HG03135 (cell line): Measurements from ENCODE around the gene FCHSD2.

Experiments
- ATAC-seq: cut with Tn5 transposase; IDR thresholded peaks from one replicate; pipeline ENCODE4 v1.9.1; 2021; ENCODE audit warnings: mild to moderate bottlenecking, moderate library complexity; ENCODE audit not compliant: unreplicated experiment

FCHSD2 gene

DNA sequence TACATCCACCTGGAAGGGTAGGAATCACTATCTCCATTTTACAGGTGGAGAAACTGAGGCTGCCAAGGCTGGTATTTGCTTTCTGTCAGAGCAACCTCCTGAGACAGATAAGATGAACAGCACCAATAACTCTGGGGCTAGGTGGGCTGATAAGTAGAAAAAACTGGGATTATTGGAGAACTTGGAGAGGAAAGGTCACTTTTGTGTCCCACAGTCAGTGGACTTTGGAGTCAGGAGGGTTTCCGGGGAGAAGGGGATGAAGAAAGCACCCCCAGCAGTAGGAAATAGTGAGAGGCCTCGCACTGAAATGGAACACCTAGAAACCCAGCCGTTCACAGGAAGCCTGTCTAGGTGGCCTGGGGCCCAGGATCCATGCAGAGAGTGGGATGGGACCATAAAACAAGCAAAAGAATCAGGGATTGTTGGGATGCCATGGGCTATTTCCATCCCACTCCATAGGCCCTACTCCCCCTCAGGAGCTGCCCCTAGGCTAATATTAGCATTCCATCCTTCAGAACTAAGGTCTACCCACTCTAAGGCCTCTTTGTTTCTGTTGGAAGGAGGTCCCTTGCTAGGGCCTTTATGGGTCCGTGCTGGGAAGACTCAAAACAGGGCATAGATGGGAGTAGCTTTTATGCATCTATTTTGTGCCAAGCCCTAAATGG, 31.0 kb upstream of the FCHSD2 start:
- no peak for ATAC-seq

DNA sequence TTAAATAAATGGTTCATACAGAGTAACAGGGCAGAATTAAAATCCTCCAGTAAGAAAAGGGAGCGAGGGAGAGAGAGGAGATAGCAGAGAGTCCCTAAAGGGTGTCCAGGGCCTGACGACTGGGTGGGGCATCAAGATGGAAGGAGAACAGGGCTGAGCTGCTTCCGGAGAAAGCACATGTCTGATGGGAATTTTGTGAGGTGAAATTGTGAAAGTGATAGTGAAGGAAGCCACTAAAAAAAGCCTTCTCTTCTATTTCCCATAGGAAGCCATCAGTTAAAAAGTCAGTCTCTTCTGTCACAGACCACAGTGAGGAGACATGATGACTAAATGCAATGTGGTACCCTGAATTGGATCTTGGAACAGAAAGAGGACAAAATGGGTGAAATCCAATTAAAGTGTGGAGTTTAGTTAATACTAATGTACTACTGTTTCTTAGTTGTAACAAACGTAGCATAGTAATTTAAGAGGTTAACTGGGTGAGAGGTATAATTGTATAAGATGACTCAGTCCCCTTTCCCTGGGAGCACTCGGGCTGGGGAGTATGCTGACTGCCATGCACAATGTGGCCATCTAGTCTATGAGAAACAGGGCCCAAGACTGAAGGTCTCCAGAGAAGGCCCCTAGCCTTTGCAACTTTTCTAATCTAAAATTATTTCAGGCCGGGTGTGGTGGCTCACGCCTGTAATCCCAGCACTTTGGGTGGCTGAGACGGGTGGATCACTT, 29.5 kb upstream of the FCHSD2 start:
- ATAC-seq: no peak

DNA sequence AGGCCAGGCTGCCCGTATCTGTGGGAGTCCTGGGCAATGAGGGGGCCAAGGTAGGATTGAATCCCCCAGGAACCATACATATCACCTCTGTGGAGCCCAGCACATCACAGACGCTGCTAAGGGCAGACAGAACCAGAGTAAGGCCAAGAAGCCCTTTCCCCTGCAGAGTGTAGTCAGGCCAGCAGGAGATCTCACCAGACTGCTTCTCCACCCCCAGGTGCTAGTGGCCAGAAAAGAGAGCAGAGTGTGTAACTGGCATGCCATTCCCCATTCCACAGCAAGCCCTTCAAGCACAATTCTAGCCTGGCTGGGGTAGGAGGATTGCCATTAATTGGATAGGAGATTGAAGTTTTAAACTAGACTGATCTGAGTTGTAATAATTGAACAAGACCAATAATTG, 28.0 kb upstream of the FCHSD2 start:
- no peak for ATAC-seq

DNA sequence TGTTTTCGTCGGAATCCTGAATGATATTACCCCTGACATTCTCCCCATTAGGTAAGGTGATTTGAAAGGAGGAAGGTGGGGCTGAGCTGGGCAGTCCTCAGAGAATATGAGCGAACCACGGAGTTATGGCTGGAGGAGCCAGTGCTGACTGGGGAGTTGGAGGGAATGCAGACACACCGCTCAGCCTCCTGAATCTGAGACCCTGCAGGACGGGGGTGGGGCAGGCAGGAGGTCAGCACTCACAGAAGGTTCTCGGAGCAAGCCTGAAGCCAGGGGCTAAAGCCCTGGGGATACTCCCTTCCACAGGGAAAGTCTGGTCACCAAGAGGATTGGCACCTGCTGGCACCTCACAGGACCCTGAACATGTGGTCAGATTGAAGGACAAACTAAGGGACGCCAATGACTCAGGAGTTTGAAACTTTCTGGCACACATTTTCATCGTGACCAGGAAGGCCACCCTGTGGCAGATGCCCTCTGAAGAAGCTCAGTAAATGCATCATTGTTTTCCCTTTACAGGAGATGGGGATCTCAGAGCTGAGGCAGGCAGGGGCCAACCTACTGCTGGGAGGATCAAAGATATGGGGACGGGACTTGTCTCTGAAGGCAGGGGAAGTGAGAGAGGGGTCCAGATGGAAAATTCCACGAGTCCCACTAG, 26.9 kb upstream of the FCHSD2 start:
- ATAC-seq: no peak

DNA sequence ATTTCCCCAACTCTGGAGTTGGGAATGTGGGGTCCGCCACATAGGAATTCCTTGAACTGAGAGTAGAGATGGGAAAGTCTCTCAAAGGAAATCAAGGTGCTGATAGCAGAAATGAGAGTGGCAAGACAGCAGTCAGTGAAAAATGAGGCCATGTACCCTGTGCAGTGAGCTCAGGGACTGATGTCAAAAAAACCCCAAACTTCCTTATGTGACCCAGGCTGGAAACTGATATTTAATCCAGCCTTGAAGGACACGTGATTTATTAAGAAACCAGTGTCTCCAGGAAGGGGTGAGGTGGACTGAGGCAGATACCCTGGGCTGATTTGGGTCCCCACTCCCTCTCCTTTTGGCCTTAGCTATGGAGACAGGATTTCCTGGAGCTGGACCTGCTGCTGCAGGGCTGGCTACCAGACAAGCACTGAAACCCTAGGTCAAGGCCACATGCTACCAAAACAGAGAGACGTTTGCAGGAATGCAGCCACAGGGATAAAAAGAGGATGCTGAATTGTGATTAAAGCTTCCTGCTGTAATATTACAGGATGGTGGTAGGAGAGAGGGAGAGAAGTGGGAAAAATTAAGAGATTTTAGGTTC, 25.3 kb upstream of the FCHSD2 start:
- no peak for ATAC-seq

DNA sequence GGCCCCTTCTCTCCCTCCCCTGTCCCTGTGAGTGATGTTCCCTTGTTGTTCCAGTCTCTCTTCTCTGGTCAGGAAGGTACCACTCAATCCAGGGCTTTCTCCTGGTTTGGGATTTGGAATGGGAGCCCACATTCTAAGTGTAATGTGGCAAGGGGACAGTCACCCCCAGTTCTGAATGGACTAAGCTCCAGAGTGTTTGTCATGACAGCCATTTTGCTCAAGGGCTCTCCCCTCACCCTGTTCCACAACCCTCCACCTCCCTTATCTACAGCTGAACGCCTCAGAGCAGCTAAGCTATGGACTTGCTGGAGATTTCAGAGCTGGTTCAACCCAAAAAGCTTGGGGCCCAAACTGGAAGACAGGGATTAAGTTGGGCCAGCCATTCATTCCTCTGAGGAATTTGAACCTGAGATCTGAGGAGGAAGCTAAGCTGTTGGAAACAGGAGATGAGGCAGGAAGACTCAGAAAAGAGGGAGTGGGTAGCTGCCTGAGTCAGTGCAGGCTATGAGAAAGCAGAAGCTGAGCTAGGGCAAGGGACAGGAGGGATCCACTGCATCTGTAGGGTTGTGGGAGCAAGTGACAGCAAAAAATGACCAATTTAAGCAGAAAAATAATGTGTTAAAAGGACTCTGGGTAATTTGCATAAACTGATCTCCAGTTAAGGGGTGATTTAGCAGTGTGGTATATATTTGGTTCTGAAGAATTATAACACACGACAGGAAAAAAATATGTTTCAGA, 22.9 kb upstream of the FCHSD2 start:
- ATAC-seq: no peak

DNA sequence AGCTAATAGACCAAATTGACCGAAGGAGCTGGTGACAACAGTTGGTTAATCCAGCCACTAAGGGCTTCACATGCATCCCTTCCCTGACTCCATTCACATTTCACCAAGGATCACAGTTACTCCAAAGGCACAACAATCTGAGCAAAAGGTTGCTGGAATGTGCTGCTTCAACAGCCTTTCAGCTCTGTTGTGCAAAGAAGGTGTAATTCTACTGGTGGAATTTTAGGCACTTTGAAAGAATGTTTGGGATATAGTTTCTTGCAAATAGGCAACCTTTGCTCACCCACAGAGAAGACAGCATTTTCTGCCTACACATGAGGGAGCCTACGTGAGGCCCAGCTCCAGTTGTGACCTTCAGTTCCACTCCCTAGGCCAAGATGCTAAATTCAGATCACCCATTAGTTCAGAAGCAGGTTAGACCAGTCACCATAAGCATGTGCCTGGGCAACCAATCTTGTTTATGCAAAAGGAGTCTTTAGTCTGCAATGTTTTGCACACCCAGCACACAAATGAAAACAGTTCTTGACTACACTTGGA, 21.6 kb upstream of the FCHSD2 start:
- no peak for ATAC-seq

DNA sequence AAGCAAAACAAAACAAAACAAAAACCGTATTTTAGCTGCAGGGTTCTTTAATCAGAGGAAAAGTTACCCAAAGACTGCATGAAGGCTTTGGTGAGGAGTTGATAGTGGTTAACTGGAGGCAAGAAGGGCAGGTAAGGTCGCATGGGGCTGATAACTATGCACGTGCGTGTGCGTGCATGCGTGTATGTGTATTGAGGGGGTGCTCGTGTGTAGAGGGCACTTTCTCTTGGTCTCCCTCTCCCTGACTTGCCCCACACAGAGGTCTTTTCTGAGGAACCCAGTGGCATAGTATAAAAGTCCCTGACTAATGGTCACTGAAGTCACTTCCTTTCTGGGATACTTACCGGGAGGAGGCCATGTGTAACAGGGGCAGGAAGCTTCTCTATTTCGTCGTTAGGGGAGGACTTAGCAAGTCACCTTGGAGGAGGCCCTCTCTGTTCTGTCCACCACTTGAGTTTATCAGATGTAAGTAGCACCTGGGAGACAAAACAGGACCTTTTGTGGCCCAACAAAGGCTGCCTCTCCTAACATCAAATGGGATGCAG, 20.1 kb upstream of the FCHSD2 start:
- ATAC-seq: no peak

DNA sequence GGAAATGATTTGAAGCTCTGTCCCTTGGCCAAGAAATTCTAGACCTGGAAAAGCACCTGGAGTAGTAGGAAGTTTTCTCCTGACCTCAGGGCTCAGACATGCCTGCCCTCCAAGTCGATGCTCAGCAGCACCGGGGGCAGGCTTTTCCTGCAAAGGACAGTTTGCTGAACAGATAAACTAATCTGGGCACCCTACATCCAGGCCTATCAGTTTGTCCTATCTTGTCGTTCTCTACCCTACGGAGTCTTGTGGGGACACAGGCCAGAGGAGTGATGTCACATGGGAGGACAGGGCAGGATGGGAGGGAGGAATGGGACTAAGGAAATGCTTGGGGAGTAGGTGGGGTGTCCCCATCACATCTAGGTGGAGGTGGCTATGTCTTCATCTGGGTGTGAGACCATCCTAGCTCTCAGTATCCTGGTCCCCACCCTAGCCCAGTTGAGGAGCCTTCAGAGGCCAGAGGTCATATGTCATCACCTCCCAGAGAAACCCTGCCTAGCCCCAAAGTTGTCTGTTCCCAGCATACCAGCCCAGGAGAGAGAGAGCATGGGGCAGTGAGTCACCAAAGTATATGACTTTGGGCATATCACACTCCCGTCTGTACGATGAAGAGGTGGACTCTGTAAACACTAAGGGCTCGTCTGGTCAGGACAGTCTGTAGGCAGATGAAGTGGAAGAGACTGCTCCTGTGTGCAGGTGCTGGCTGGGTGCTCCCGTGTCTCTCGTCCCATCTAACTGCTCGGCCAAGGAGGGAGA, 18.1 kb upstream of the FCHSD2 start:
- no peak for ATAC-seq

DNA sequence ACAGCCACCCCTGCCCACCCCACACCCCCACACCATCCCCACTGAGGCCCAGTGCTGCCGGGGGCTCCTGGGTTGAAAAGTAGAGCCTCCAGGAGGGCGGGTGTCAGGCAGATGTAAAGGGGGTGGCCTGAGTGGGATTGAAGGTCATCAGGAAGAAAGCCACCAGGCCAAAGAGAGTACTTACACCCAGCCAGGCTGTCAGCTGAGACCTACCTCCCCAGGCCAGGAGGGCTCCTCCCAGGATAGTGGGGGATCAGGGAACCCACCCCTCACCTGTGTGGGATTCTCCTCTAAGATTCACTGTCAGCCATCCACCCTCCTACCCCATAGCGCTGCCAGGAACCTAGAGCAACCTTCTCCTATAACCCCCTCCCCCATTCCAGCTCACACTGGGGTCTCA, 17.2 kb upstream of the FCHSD2 start:
- no peak for ATAC-seq

DNA sequence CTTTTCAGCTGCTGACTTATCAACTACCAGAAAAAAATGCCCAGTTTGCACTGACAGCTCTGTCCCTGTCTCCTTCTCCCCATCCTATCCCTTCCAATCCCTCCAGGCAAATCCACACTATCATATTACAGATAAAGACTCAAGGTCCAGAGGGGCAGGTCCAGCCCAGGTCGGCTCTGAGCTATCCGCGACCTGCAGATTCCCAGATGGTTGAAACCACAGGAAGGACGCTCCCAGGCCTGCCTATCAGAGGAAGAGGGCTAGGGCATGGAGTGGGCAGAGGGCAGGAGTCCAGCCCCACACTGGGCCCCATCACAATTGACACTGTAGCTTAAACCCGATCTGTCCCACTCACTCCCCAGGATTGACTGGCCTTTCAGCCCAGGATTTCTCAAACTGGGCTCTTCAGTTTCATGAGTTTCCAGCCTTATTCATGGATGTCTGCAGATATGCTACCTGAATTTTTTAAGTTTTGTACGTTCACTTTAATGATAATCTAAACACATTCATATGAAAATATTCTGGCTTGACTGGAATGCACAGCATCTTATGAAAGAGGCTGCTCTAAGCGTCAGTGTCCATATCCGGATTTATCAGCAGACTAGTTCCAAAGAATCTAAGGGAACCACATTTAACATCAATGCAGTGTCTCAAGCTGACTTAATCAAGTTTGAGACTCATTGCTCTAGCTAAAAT, 16.4 kb upstream of the FCHSD2 start:
- no peak for ATAC-seq

DNA sequence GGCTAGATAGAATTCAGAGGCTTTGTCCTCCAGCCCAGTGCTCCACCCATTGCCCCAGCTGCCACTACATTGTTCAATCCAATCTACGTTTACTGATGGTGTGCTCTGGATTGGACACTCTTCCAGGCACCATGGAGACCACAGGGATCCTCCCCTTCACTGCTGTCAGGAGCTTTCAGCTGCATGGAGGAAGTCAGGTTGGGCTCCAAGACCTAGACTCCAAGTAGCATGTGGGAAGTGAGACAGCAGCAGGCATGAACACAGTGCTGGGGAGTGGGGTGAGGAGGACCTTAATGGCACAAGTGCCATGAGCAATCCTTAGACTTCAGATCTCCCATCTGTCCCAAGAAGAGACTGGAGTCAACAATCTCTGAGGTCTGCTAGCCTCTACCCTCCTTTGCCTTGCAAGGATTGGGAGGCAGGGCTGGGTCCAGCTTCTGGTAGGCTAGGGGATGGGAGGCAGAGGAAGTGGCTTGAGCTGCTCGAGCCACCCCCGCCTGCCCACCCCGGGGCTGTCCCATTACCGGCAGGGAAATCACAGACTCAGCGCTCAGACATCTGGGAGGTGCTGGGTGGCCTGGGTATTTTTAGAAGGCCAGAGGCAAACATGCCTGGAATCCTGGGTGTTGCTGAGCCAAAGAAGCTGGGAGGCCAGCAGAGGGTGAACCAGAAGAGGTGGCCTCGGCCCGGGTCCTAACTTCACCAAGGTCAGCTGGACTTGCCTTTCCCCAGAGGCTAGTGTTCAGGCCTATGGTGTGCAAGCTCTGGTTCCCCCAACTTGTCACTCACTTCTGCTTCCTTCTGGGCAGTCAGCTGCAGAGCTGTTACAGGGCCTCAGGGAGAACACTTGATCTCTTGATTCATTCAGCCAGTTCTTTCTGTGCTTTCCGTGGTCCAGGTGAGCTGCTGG, 15.2 kb upstream of the FCHSD2 start:
- ATAC-seq: peak; percentile 25

DNA sequence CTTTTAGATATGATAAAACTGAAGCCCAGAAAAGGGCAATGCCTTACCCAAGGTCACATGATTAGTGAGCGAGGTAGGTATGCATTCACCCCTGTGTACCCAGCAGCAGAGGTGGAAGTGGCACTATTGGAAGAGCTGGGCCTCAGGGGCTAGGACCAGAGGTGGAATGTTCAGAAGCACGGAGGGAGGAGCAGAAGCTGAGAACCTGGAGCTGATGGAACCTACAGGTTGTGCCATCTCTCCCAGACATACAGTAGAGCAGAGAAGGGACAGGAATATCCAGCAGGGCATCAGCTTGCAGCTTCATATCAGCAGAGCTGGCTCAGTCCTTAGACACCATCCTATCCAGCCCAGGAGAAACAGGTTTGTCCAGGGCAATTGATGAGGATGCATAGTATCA, 14.6 kb upstream of the FCHSD2 start:
- ATAC-seq: no peak

DNA sequence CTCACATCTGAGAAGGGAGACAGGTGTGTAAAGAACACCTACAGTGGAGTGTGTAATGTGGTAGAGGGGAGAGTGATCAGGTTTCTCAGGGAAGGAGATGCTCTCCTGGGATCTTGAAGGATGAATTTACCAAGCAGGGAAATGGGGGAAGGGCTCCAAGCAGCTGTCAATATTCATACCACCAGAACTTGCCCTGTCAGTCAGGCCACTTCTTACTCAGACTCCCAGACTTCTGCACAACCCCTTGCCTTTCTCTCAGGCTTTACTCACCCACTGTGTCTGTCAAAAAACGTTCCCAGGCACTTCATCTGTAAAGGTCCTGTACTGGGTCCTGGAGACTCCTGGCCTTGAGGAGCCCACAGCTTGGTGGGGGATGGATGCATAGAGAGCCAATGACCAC, 14.0 kb upstream of the FCHSD2 start:
- ATAC-seq: no peak

DNA sequence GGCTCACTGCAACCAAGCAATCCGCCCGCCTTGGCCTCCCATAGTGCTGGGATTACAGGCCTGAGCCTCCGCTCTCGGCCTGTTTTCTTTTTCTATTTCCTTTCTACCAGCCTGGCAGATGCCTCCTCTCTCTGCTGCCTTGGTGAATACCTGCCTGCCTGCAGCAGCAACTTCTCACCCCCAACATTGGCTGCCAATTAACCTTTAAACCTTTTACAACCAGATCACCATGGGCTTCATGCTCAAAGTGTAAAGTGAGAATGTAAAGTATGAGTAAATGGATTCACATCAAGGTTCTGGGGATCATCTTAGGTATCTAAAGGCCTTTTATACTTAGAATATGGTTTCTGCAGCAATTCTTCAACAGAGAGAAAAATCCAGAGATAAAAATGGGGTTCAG, 13.0 kb upstream of the FCHSD2 start:
- no peak for ATAC-seq

DNA sequence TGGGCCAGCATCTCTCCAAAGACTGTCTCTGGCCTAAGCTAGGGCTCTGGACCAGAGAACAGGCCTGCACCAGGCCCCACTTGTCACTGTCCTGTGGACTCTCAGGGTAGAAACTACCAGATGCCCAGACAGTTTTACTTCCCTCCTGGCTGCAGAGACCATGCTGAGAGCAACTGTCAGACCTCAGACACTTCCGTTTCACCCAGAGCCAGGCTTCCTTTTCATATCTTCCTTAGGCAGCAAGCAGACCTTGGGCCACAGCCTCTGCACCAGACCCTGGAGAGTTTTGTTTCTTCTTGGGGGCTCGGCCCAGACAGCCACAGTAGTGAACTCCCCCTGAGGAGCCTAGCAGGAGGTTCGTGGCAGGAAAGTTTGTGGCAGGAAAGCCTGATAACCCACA, 12.1 kb upstream of the FCHSD2 start:
- peak; percentile 44 for ATAC-seq

DNA sequence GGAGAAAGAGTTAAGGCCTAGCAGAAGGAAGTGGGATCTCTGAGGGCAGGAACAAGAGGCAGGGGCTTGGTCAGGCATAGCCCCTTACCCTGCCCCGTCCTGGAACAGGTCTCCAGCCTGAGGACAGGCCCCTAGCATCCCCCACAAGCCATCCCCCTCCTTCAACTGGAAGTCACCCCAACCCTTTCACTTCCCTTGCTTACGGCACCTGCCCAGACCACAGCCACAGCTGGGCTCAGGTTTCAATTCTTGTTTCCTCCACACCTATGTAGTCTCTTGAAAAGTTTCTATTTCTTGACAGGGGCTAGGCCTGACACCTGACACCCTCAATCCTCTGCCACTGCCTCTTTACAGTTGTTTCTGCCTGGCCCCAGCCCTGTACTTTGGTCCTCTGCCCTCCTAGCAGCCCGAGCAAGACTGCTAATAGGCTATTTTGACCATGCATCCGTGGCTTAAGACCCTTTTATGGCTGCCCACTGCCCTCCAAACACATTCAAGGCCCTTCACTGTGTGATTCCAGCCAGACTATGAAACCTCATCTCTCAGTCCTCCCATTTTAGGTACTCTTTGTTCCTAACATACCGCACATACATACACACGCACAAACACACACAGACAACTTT, 10.9 kb upstream of the FCHSD2 start:
- peak; percentile 64 for ATAC-seq
